NCI-H2227 (cell line): Measurements from ENCODE around the gene LHX3.
A peak's percentile ranks its signal among the peaks of the same experiment; 100 is the strongest.

Source experiments
- DNase-seq: peaks from one replicate; lab custom pipeline; 2025; ENCODE audit not compliant: unreplicated experiment; lab: John Stamatoyannopoulos, UW

Gene LHX3

DNA sequence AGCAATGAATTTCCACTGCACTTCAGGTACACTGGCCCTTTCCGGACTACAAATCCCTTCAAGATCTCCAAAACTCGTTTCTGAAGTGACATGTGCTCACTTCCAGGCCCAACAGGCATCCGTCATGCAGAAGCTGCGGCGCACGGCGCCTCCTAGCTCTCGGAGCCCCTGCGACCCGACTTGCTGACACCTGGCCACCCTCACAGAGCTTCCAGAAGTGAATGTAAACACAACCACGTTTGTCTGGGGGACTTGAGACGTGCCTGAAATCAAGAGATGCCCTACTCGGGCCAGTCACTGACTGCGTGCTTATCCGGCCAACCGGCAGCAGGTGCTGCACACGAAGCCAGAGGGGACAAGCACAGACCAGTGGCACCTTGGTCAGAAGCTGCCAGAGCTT is 4.9 kb upstream of the LHX3 start:
- no peak for DNase-seq

DNA sequence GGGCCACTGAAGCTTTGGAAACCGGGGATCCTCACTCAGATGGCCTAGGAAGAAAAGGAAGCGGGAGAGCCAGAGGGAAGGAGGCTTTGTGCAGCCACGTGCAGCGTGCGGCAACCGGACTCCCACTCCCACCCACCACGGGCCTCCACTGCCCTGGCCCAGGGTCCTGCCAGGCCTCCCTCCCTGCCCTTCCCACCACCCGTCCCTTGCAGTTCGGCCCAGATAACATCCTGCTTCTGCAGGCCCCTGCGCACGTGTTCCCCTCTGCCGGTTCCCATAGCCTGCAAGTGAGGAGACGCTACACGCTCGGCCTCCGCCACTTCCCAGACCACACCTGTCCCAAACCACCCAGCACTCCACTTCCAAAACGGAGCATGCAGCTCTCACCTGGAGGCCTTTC is 4.3 kb upstream of the LHX3 start:
- DNase-seq: no peak

GRCh38 chr9:136208675-136209074 is 3.7 kb upstream of the LHX3 start:
- no peak for DNase-seq

- DNase-seq: no peak
Measured at GRCh38 chr9:136207616-136208015, 2.7 kb upstream of the LHX3 start.

GRCh38 chr9:136206602-136207275 is 1.8 kb upstream of the LHX3 start:
- DNase-seq: no peak

- no peak for DNase-seq
Measured at GRCh38 chr9:136205707-136205992, 722 bp upstream of the LHX3 start.

DNA sequence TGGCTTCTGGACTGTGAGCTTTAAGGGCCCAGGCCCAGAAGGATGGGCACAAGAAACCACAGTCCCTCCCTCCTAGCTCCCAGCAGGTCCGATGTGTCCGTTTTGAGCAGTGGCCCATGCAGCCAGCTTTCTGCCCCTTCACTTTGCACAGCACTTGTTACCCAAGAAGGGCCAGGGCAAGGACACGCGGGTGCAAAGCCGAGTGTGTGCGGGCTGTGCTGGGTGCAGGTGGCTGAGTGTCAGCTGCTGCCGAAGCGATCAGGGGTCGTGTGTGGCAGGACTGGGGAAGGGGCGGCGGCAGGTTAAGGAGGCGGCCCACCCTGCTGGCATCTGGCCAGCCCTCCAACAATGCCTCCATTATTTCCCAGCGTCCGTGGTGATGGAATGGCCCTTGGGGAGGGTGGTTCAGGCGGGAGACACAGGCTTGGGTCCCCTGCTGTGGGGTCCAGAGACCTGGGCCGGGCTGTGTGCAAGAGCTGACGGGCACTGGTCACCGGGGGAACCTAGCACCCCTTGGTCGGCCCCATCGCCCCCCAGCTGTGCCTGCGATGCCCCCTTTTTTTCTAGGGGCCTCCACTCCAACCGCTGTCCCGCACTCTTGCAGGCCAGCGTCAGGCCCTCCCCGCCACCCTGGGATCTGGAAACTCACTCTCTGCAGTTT is 653 bp downstream of the LHX3 start:
- no peak for DNase-seq

DNA sequence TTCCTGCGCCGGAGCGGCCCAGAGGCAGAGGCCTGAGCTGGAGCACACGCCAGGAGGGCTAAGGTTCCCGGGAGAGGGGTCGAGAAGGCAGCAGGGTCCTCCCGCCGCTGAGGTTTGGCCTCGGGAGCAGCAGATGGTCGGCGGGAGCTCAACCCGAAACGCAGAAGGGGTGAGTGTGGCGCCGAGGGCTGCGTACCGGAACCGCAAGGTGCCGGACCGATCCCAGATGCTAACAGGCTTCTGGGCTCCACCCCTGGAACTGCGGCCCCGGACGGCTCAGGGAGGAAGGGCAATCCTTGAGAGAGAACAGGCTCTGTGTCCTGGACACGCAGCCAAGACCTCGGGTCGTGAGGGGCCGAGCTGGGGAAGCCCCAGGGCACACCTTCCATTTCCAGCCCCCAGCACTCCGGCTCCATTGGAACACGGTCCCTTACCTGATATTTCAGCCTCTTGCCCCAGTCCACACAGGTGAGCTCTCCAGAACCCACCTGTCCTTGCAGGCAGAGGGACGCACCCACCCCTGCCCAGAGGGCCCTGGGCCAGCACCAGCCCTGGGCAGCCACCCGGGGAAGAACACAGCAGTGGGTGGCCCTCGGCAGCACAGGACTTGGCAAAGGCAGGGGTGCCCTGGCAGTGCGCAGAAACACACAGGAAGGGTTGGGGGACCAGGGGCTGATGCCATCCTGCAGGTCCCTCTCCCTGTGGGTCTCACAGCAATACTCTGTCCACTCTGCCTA is 1.4 kb downstream of the LHX3 start:
- DNase-seq: no peak

DNA sequence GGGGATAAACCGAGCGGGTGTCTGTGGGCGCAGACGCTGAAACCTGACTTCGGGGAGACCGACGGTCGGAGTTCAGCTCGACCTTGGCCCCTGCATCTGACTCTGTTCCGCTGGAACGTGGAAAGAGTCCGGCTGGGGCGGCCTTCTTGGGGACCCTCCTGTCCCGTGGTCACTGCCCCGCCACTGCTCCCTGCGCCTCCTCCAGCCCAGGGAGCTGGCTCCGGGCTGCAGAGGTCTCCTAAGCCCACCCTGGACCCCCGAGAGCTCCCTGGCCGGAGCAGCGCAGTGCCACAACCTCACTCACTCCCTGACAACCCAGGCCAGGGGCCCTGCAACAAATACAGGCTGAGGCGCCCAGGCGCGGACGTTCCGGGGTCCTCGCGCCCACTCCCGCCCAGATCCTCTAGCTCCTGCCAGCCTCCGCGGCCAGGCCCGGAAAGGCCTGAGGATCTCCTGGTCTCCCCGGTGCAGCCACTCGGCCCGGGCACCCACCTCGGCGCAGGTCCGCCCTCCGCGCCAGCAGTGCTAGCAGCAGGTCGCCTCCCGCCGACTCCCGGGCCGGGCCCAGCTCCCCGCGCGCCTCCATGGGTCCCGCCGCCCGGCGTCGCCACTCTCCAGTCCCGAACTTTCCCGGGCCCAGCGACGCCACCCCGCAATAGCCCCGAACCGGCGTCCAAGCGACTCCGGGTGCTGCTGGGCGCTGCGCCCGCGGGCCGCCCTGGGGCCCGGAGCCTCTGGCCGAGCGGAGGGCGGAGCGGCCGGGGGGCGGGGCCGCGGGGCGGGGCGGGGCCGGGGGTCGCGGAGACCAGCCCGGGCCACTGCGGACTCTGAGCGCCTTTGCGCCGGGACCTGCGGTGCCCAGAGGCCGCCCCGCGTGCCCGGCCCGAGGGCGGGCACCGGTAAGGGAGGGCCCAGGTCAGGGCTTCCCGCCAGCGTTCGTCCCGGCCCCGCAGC is 2.2 kb downstream of the LHX3 start:
- DNase-seq: no peak

GRCh38 chr9:136201609-136202453 is 3.1 kb downstream of the LHX3 start:
- DNase-seq: no peak

GRCh38 chr9:136201174-136201573 is 3.8 kb downstream of the LHX3 start:
- DNase-seq: no peak

- DNase-seq: no peak
Measured at GRCh38 chr9:136200424-136200823, 4.5 kb downstream of the LHX3 start.

GRCh38 chr9:136199391-136200288 is 5.3 kb downstream of the LHX3 start:
- no peak for DNase-seq

DNA sequence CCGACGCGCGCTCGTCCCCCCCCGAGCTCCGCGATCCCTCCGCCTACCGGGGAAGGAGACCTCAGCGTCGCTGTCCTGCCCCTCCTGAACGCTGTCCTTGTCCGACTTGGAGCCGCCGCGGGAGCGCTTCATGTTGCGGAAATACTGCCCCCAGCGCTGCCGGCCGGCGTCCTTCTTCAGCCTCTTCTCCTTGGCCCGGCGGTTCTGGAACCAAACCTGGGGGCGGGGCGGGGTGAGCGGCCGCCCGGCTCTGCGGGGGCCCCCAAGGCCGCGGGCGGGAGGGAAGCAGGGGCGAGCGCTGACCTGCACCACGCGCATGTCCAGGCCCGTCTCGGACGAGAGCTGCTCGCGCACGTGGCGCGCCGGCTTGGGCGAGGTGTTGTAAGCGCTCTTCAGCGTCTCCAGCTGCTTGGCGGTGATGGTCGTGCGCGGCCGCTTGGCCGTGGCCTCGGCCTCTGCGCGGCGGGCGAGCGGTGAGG is 6.3 kb downstream of the LHX3 start:
- peak; percentile 54 for DNase-seq

DNA sequence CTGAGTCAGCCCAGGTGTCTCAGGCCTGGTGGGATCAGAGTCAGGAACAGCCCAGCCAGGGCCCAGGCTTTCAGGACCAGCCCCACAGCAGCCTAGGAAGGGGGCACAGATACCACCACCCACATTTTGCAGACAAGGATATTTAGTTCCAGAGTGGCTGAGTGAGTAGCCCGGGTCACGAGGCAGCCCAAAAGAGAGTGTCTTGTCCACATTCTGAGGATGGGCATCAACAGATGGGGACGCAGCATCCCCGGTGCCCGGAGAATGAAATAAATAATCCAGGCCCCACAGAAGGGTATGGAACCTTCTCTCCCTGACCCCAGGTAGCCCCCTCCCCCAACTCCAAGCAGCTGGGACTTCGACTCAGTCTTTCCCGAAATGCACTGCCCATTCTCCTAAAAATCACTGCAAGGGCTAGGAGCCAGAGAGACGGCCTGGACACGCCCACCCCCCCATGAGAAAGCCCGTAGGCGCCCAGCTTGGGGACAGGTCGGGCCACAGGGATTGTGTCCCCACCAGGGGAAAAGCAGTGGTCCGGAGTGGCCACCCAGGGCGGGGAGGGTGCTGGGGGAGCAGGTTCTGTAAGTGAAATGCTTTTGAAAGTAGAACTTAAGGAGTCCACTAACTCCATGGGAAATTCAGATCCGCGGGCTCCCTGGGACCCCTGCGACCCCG is 6.9 kb downstream of the LHX3 start:
- DNase-seq: no peak

DNA sequence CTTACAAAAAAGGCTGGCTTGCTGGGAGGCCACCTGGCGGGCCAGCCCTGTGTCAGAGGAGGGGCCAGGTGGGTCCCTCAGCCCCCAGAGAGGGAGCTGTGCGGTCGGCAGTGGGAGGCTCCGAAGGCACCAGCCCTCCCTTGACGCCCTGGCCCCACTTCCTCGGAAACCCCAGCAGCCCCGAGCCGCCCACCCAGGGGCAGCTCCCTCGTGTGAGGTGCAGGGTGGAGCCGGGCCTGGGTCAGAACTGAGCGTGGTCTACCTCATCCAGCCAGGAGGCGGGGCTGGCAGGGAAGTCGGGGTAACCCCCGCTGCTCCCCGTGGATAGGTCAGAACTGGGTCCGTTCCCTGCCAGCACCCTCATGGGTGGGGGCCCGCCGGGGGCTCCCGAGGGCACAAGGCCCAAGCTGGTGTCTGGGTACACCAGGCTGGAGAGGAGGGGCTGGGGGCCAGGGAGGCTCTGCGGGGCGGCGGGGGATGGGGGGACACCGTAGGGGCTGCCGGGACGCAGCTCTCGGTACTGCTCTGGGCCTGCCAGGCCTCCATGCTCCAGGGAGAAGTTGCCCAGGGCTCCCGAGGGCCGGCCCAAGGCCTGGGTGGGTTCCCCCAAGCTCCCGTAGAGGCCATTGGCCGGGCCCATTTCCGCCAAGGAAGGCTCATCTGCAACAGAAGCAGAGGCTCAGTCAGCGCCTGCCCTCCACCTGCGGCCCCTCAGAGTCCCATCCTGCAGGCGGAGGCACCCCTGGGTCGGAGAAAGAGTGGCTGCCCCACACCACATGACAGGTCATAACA is 7.6 kb downstream of the LHX3 start:
- no peak for DNase-seq

- DNase-seq: no peak
Measured at GRCh38 chr9:136196404-136197083, 8.4 kb downstream of the LHX3 start.
